ENCODE measurements around the gene IGFN1. TPM values are rescaled to one million over a fixed set of nuclear protein-coding genes. Genes with fewer than 3 reads are reported as not detected.

Gene IGFN1
- total and polyA plus RNA-seq, 9 of the 15 experiments (the other 6 are each of a cell fraction or from before 2014, with no cell fraction given): 0.04 TPM; not detected in 8

DNA sequence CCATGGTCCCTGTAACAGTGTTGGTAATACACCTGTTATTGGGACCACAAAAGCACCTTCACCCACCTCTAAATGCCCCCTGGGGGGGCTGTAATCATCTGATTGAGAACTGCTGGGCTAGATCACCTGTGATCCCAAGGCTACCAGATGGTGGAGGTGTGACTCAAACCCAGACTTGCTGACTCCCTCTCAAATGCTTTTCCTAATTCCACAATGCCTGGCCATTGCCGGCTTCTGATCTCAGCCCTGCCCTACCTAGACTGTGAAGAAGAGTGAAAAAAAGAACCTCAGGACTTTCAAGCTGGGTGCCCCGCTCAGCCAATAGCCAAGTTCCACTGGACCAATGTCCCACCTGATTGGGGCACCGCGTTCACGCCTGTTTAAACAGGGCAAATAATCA is 45.9 kb upstream of the IGFN1 start:
- H3K9me1 ChIP-seq (ENCODE audit: control insufficient read depth, insufficient read depth, low read length): no peaks in the 10 kb centered on the region
- CTCF ChIA-PET (ENCODE audit: low intra/inter-chr PET ratio): interaction anchor here (1.0 kb wide), 1 partner anchor 78 kb away, joined by 3 read pairs; no protein-coding TSS in a partner anchor
- 74% methylated on average over 5 of the region's 5 CpGs for WGBS (ENCODE audit: insufficient coverage, low coverage, missing lambda C conversion rate)
- no peak overlapping the region for H3K4me2 ChIP-seq (ENCODE audit: insufficient read depth, low read length)
- POLR2A ChIA-PET: interaction anchor here (0.5 kb wide), 1 partner anchor 587 kb away, joined by 3 read pairs; no protein-coding TSS in a partner anchor
- no peak overlapping the region for H3K9ac ChIP-seq (ENCODE audit: insufficient read depth in 1 of 2, low read depth in 2 of 2, low read length in 2 of 2)
- intact Hi-C loops (cut with micrococcal nuclease) (no loop called here), in situ Hi-C loops (cut with MboI) (loop anchor here (5.0 kb wide), 1 partner anchor 73 kb away; no protein-coding TSS in a partner anchor)
- DNase-seq (ENCODE audit: extremely low read depth in 1 of 4, low spot score in 3 of 4): no peak
- BruUV-seq (replicated peaks): no TSS peak
- H3K36me3 ChIP-seq (ENCODE audit: control insufficient read depth, insufficient read depth, low read length): peaks cover 100% of the 10 kb centered on the region
- no peak for ATAC-seq
- H3K4me1 ChIP-seq (replicated peaks in 1 of 2; ENCODE audit: control insufficient read depth in 2 of 2, insufficient read depth in 2 of 2, low read length in 2 of 2): peaks cover 0 to 3% of the 10 kb centered on the region in 2 experiments; a peak in 1 of 5 replicates
- H3K27me3 ChIP-seq (ENCODE audit: control insufficient read depth in 2 of 2, insufficient read depth in 2 of 2, low read length in 2 of 2): no peaks in the 10 kb centered on the region
- H4K20me1 ChIP-seq (replicated peaks; ENCODE audit: control insufficient read depth, insufficient read depth, low read length): peaks cover 8% of the 10 kb centered on the region
- FAIRE-seq: no peak
- no peaks in the 10 kb centered on the region for H3K79me2 ChIP-seq (ENCODE audit: control insufficient read depth, insufficient read depth, low read length)
- H3K4me3 ChIP-seq: no peak overlapping the region
- no peak overlapping the region for H3K27ac ChIP-seq (ENCODE audit: extremely low read depth, low read depth, low read length)
- no peak overlapping the region for H2AFZ ChIP-seq (ENCODE audit: low read depth, low read length)
- H3K9me3 ChIP-seq (replicated peaks; ENCODE audit: control insufficient read depth, insufficient read depth, low read depth, low read length): no peaks in the 10 kb centered on the region
- no peak for TF ChIP-seq ZNF174 (CRISPR knock-in tag; IDR thresholded peaks at IDR 0.05)
- no peak for TF ChIP-seq MAFF (IDR thresholded peaks at IDR 0.05; ENCODE audit: low read length)
- no peak for TF ChIP-seq GTF2E2 (tag; IDR thresholded peaks at IDR 0.05)
- no peak for TF ChIP-seq TSHZ1 (CRISPR knock-in tag; IDR thresholded peaks at IDR 0.05)
- TF ChIP-seq, protein P1, sequence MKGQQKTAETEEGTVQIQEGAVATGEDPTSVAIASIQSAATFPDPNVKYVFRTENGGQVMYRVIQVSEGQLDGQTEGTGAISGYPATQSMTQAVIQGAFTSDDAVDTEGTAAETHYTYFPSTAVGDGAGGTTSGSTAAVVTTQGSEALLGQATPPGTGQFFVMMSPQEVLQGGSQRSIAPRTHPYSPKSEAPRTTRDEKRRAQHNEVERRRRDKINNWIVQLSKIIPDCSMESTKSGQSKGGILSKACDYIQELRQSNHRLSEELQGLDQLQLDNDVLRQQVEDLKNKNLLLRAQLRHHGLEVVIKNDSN (CRISPR knock-in tag; IDR thresholded peaks at IDR 0.05): no peak
- no peak for TF ChIP-seq ZNF395 (CRISPR knock-in tag; IDR thresholded peaks at IDR 0.05)
- TF ChIP-seq NELFE (IDR thresholded peaks at IDR 0.05; ENCODE audit: insufficient read depth, insufficient read length): no peak
- TF ChIP-seq FOXJ2 (tag; IDR thresholded peaks at IDR 0.05): no peak
- TF ChIP-seq, protein P2, sequence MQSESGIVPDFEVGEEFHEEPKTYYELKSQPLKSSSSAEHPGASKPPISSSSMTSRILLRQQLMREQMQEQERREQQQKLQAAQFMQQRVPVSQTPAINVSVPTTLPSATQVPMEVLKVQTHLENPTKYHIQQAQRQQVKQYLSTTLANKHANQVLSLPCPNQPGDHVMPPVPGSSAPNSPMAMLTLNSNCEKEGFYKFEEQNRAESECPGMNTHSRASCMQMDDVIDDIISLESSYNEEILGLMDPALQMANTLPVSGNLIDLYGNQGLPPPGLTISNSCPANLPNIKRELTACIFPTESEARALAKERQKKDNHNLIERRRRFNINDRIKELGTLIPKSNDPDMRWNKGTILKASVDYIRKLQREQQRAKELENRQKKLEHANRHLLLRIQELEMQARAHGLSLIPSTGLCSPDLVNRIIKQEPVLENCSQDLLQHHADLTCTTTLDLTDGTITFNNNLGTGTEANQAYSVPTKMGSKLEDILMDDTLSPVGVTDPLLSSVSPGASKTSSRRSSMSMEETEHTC (IDR thresholded peaks at IDR 0.05): no peak
- TF ChIP-seq DPF2 (IDR thresholded peaks at IDR 0.05): no peak
- TF ChIP-seq CREB5 (CRISPR knock-in tag; IDR thresholded peaks at IDR 0.05): no peak
- no peak for TF ChIP-seq HCFC1 (IDR thresholded peaks at IDR 0.05; ENCODE audit: low read depth, low read length)
- no peak for TF ChIP-seq MTA1 (IDR thresholded peaks at IDR 0.05; ENCODE audit: borderline replicate concordance)
- TF ChIP-seq SREBF2 (CRISPR knock-in tag; IDR thresholded peaks at IDR 0.05): no peak
- no peak for TF ChIP-seq PHF8 (IDR thresholded peaks at IDR 0.05; ENCODE audit: borderline replicate concordance, low read length)

Data from K562 (cell line).